Spleen (tissue), 7 donors: ENCODE data around the gene PDE8B.

Experiments
- CTCF ChIP-seq, 11 experiments: fragments of 200-600 bp in 7 of 11; fragments of 450-650 bp in 4 of 11; sonication (generic) in 4 of 11; IDR thresholded peaks in 8 of 11; conservative IDR thresholded peaks in 3 of 11; 1 replicate in 7 of 11; 2 replicates in 4 of 11; pipeline versions ENCODE4 v1.4.0 to v1.8.0; 2016 to 2021; ENCODE audit warnings: antibody characterized with exemption in 11 of 11, inconsistent platforms in 4 of 11, mild to moderate bottlenecking in 1 of 11
- POLR2A ChIP-seq, 3 donors: fragments of 450-650 bp; IDR thresholded peaks; one replicate each; pipeline ENCODE4 v1.5.1; 2017; ENCODE audit warnings: antibody characterized with exemption in 3 of 3, mild to moderate bottlenecking in 1 of 3
- POLR2AphosphoS5 ChIP-seq, 3 donors: sonication (generic); formaldehyde crosslinking; IDR thresholded peaks; one replicate each; pipeline ENCODE4 v1.5.1; 2017; ENCODE audit warnings: antibody characterized with exemption in 3 of 3
- donor health status: DM: no; HTN: no; CAD: no; lungs with moderate emphysema.
- donor health status: DM: no; HTN: no; CAD: no.
- donor health status: DM: no; HTN: no; CAD: no.

GRCh38 chr5:77328930-77329647, 118.6 kb downstream of the PDE8B start:
- TF ChIP-seq CTCF (IDR thresholded peaks at IDR 0.05 in 8 of 11, conservative IDR thresholded peaks at IDR 0.05 in 3 of 11) (no peak), POLR2A (IDR thresholded peaks at IDR 0.05) (no peak), POLR2AphosphoS5 (IDR thresholded peaks at IDR 0.05) (no peak)
